CD1c-positive myeloid dendritic cell (primary cell): ENCODE measurements around the gene TOP2A.

ENCODE experiments used
- DNase-seq: peaks from one replicate; pipeline ENCODE4 v3.0.0-alpha.2; 2016; ENCODE audit errors: extremely low spot score

TOP2A gene

GRCh38 chr17:40358323-40359038 lies 59.2 kb downstream of the TOP2A start:
- DNase-seq, result peak; percentile 92

- DNase-seq, result no peak
Measured at GRCh38 chr17:40356990-40357881, 60.5 kb downstream of the TOP2A start.

- no peak for DNase-seq
Measured at GRCh38 chr17:40355804-40356758, 61.6 kb downstream of the TOP2A start.

GRCh38 chr17:40355123-40355803 lies 62.4 kb downstream of the TOP2A start:
- DNase-seq, result peak; percentile 86

DNA sequence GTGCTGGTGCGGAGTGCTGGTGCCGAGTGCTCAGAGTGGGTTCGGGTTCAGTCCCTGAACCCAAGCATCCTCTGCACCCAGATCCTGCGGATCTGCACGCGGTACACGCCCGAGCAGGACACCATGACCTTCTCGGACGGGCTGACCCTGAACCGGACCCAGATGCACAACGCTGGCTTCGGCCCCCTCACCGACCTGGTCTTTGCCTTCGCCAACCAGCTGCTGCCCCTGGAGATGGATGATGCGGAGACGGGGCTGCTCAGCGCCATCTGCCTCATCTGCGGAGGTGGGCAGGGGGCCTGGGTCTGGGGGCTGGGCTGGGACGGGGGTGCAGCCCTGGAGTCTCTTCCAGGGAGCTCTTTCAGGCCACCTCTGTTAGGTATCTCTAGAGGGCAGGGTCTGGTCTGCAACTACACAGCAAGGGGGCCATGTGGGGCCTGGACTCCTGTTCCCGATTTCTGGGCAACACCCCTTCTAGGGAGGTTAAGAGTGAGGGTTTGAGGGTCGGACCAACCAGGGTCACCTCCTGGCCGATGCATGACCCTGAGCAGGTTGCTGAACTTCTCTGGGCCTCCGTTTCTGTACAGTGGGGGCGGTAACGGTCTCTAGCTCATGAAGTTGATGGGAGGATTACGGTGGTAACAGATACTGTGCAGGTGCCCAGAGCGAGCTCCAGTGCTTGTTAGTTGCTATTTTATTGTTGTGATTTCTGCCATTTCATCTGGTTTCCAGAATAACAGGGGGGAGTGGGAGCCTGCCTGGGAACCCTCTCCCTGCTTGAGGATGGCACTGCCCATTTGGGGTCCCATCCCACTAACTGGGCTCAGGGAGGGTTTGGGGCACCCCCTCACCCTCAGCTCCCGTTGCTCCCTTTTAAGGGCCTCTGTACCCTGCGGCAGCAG lies 63.2 kb downstream of the TOP2A start:
- DNase-seq, result no peak

DNA sequence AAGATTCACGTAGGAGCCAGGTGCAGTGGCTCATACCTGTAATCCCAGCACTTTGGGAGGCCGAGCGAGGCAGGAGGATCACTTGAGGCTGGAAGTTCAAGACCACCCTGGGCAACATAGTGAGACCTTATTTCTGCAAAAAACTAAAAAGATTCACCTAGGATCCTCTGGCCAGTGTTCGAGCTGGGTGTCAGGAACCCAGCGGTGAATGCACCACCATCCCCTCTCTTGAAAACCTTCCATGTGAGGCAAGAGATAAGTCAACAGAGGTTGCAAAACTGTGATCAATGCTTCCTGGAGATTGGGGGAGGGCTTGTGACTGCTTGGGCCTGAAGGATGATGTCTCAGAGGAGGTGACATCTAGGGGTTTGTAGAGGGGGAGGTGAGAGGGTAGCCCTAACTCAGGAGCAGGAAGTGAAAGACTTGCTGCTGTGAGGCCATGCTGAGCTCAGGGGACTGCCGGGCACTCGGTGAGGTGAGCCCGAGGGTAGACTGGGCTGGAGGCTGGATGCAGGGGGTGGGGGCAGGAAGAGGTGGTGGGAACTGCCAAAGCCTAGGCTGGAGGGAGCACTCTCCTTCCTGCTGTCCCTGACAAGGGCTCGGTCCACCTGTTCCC lies 64.8 kb downstream of the TOP2A start:
- peak; percentile 38 for DNase-seq

GRCh38 chr17:40352237-40352778 lies 65.4 kb downstream of the TOP2A start:
- DNase-seq, result no peak

DNA sequence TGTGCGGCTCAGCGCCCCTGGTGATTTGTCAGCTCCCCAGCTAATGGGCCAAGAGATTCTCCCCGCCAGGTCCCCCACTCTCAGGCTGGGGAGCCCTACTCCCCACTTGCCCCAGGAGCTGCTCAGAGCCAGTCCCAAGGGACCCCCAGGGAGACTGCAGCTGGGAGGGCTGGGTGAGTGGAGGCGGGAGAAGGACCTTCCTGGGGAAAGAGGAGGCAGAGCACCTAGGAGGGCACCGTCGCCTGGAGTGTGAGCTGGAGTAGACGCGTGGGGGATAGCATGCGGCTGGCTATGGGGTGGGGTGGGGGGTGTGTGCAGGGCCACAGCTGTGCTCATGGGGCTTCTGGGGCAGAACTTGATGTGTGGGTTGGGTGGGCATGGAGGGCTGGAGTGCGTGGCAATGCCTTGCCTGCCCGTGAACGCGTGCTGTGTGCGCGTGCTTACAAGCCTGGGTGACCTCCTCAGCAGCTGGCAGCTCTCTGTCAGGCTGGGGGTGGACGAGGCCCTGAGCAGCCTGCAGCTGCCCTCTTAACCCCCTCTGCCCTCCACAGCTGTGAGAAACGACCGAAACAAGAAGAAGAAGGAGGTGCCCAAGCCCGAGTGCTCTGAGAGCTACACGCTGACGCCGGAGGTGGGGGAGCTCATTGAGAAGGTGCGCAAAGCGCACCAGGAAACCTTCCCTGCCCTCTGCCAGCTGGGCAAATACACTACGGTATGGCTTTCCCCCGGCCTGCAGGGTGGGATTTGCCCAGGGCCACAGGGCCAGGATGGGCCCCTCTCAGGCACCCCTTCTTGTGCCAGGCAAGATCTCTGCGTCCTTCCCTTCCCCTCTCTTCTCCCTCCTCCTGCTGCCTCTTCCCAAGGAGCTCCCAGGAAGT lies 66.1 kb downstream of the TOP2A start:
- DNase-seq, result no peak

- no peak for DNase-seq
Measured at GRCh38 chr17:40350689-40351358, 66.9 kb downstream of the TOP2A start.

GRCh38 chr17:40349895-40350688 lies 67.6 kb downstream of the TOP2A start:
- DNase-seq, result no peak

DNA sequence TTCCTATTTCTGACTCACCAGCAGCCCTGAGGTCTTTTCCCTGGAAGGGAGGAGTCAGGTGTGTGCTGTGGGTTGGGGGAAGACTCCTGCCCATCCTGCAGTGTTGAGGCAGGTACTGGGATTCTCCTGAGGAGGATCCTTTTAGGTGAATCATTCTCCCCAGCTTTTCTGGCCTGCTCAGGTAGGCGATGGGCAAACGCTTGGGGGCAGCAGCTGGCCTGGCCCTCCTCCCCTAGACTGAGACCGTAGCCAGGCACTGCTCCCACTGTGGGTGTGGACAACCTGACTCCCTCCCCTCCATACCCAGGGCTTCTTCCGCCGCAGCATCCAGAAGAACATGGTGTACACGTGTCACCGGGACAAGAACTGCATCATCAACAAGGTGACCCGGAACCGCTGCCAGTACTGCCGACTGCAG lies 68.2 kb downstream of the TOP2A start:
- no peak for DNase-seq

- DNase-seq, result no peak
Measured at GRCh38 chr17:40348562-40349476, 68.9 kb downstream of the TOP2A start.

GRCh38 chr17:40348136-40348504 lies 69.6 kb downstream of the TOP2A start:
- no peak for DNase-seq

DNA sequence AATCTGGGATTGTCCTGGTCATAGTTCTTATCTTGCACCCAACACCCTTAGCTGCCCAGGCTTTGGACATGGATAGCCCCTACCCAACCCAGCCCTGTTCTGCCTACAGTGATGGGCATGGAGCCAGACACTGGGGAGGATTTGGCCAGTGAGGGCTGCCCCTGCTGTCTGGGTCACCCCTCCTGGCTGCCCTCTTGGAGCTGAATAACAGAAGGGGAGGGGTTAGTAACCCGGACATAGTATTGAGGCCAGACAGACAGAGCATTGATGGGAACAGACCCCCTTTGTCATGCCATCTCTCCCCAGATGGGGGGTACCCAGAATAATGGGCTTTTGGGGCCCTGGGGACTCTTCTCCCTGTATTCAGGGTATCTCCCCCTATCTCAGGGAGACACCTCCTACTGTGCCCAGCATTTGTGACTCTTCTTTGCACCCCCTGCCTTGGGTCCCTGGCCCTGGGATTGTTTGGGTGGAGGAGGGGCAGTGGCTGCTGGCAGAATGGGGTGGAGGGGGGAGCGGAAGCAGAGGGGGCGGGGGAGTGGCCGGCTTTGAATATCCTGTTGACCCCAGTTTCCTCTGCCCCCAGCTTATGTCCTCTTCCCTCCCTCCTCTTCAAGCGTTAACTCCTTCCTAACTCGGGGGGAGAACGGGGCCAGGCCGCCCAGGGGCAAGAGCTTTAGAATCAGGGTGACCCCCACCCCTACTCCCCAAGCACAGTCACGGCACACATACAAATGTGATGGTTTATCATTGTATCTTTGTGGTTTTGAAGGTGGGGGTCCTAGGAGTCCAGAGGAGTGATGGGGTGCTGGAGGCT lies 70.2 kb downstream of the TOP2A start:
- no peak for DNase-seq

- DNase-seq, result no peak
Measured at GRCh38 chr17:40346765-40347158, 70.9 kb downstream of the TOP2A start.
